Natural killer cell (primary cell): ENCODE measurements around the gene KAT5. TPM values are rescaled to one million over a fixed set of nuclear protein-coding genes. Genes with fewer than 3 reads are reported as not detected.
"Not testable (repeated sequence)": the region's sequence is repeated elsewhere in the genome, so short reads cannot be mapped to it uniquely, and the experiment has no call there.

ENCODE experiments used
- ATAC-seq, 3 donors: fragments of 150-1000 bp in 2 of 3; fragments of 200-7000 bp in 1 of 3; cut with Tn5 transposase; 1 replicate in 1 of 3; 2 replicates in 2 of 3; pipeline ENCODE4 v1.10.0; 2021; ENCODE audit warnings: mild to moderate bottlenecking in 2 of 3, moderate library complexity in 2 of 3
- DNase-seq, 2 donors: peaks; one replicate each; pipeline versions ENCODE4 v3.0.0 to v3.0.0-alpha.2; 2013 to 2021; ENCODE audit warnings: mixed read lengths in 1 of 2
- H3K27ac ChIP-seq: one replicate; pipeline ENCODE4 v1.5.1; 2013; ENCODE audit warnings: mild to moderate bottlenecking, low read length
- H3K27me3 ChIP-seq: one replicate; pipeline ENCODE4 v1.6.1; 2013; ENCODE audit warnings: low read length; ENCODE audit not compliant: control insufficient read depth, insufficient read depth
- H3K36me3 ChIP-seq: one replicate; pipeline ENCODE4 v1.6.1; 2013; ENCODE audit warnings: low read length; ENCODE audit not compliant: control insufficient read depth, insufficient read depth
- H3K4me1 ChIP-seq: one replicate; pipeline ENCODE4 v1.6.1; 2013; ENCODE audit warnings: low read length; ENCODE audit not compliant: control insufficient read depth, insufficient read depth
- H3K4me3 ChIP-seq: one replicate; pipeline ENCODE4 v1.5.1; 2013; ENCODE audit warnings: low read length
- H3K9me3 ChIP-seq: one replicate; pipeline ENCODE4 v1.6.1; 2013; ENCODE audit warnings: low read length; ENCODE audit not compliant: control insufficient read depth, insufficient read depth
- H3K27ac Mint-ChIP-seq, 2 donors: one replicate each; pipeline ENCODE4 v1.8.0; 2022; ENCODE audit warnings: mild to moderate bottlenecking in 2 of 2, mixed read lengths in 2 of 2, moderate library complexity in 1 of 2
- H3K27me3 Mint-ChIP-seq, 2 donors: one replicate each; pipeline ENCODE4 v1.8.0; 2022; ENCODE audit warnings: low read depth in 2 of 2, mixed read lengths in 2 of 2
- H3K36me3 Mint-ChIP-seq: one replicate; pipeline ENCODE4 v1.8.0; 2022; ENCODE audit warnings: mixed read lengths
- H3K4me1 Mint-ChIP-seq, 2 donors: one replicate each; pipeline ENCODE4 v1.8.0; 2022; ENCODE audit warnings: mixed read lengths in 2 of 2
- H3K4me3 Mint-ChIP-seq: one replicate; pipeline ENCODE4 v1.8.0; 2022; ENCODE audit warnings: mild to moderate bottlenecking, moderate library complexity, mixed read lengths
- H3K9me3 Mint-ChIP-seq, 2 donors: one replicate each; pipeline ENCODE4 v1.8.0; 2022; ENCODE audit warnings: mixed read lengths in 2 of 2
- CTCF ChIP-seq: fragments of 200-600 bp; IDR thresholded peaks from one replicate; pipeline ENCODE4 v1.8.0; 2022; ENCODE audit warnings: antibody characterized with exemption
- WGBS: methylation state at CpG from one replicate; pipeline ENCODE4 v1.1.7; 2013; ENCODE audit warnings: missing lambda C conversion rate; ENCODE audit not compliant: insufficient coverage; 5-methylcytosine and 5-hydroxymethylcytosine counted together
- intact Hi-C: fragments of 100-400 bp; cut with micrococcal nuclease; formaldehyde crosslinking; loops from one replicate; pipeline ENCODE4 v1.14.2; 2022
- total RNA-seq, 4 donors: library from RNA; stranded (reverse); fragments of 120-200 nt in 1 of 4; gene quantifications; one replicate each; pipeline versions ENCODE4 v1.2.3 to v1.2.4, GENCODE V29; 2013 to 2022

The KAT5 gene
- total RNA-seq, 3 donors from 2014 or later (not counting 1 experiment from before 2014, with no cell fraction given) = 140 to 155 (median 146) TPM

DNA sequence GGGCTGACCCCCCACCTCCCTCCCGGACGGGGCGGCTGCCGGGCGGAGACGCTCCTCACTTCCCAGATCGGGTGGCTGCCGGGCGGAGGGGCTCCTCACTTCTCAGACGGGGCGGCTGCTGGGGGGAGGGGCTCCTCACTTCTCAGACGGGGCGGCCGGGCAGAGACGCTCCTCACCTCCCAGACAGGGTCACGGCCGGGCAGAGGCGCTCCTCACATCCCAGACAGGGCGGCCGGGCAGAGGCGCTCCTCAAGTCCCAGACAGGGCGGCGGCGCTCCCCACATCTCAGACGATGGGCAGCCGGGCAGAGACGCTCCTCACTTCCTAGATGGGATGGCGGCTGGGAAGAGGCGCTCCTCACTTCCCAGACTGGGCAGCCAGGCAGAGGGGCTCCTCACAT is 50.8 kb downstream of the KAT5 start:
- H3K4me1 ChIP-seq, H3K9me3 Mint-ChIP-seq, H3K4me3 ChIP-seq, DNase-seq, H3K27ac ChIP-seq, ATAC-seq, H3K27me3 ChIP-seq, H3K4me1 Mint-ChIP-seq, H3K9me3 ChIP-seq, H3K27ac Mint-ChIP-seq, intact Hi-C loops, H3K36me3 ChIP-seq, H3K27me3 Mint-ChIP-seq, H3K36me3 Mint-ChIP-seq, H3K4me3 Mint-ChIP-seq: not testable (repeated sequence)
- WGBS = 96% methylated on average over 21 of the region's 29 CpGs

DNA sequence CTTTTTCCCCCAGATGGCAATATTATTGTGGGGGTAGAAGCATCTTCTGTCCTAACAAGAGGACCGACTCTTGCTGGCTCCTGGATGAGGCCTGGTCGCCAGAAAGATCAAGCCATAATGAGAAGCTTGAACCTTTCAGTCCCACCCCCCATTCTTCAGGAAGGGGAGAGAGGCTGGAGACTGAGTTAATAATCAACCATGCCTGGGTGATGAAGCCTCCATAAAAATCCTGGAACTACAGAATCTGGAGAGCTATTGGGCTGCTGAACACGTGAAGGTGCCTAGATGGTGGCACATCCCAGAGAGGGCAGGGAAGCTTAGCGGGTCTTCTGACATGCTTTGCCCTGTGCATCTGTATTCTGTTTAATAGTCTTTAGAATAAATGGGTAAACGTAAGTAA is 52.4 kb downstream of the KAT5 start:
- Histone ChIP-seq H3K36me3 (no peaks in the 10 kb centered on the region), H3K9me3 (no peaks in the 10 kb centered on the region), H3K4me3 (no peak overlapping the region), H3K27ac (no peak overlapping the region), H3K27me3 (no peaks in the 10 kb centered on the region), H3K4me1 (no peaks in the 10 kb centered on the region)
- H3K9me3 Mint-ChIP-seq = no peaks in the 10 kb centered on the region
- ATAC-seq = no peak
- no peak for TF ChIP-seq CTCF
- H3K4me3 Mint-ChIP-seq = no peak overlapping the region
- DNase-seq = no peak
- H3K27ac Mint-ChIP-seq = no peak overlapping the region
- WGBS = 93% methylated on average over 3 of the region's 5 CpGs
- no peaks in the 10 kb centered on the region for H3K36me3 Mint-ChIP-seq
- intact Hi-C loops = no loop called here
- H3K27me3 Mint-ChIP-seq = no peaks in the 10 kb centered on the region
- peaks cover under 1% of the 10 kb centered on the region in 2 donors for H3K4me1 Mint-ChIP-seq

DNA sequence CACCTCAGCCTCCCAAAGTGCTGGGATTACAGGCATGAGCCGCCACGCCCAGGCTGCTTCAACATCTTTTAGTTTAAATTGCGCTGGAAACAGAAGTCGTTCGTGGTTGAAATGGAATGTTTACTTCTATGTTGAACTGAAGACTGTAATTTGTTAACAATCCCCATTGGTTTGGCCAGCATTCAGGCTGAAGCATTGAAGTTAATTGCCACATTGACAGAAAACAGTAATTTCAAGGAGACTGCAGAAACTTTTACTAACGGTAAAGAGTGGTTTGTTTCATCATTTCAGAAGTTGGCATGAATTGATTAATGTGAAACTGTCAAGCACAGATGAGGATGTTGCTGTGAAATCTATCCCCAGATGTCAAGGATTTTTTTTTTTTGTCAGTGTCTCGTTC is 54.5 kb downstream of the KAT5 start:
- Mint-ChIP-seq H3K4me3 (no peak overlapping the region), H3K4me1 (peaks cover 5 to 6% of the 10 kb centered on the region in 2 donors), H3K27me3 (no peaks in the 10 kb centered on the region), H3K36me3 (no peaks in the 10 kb centered on the region), H3K27ac (no peak overlapping the region), H3K9me3 (no peaks in the 10 kb centered on the region)
- Histone ChIP-seq H3K4me3 (no peak overlapping the region), H3K27ac (no peak overlapping the region), H3K27me3 (no peaks in the 10 kb centered on the region), H3K36me3 (no peaks in the 10 kb centered on the region), H3K4me1 (no peaks in the 10 kb centered on the region), H3K9me3 (no peaks in the 10 kb centered on the region)
- ATAC-seq (no peak), DNase-seq (no peak)
- intact Hi-C loops = no loop called here
- WGBS = 51% methylated on average over 7 of the region's 7 CpGs
- no peak for TF ChIP-seq CTCF

DNA sequence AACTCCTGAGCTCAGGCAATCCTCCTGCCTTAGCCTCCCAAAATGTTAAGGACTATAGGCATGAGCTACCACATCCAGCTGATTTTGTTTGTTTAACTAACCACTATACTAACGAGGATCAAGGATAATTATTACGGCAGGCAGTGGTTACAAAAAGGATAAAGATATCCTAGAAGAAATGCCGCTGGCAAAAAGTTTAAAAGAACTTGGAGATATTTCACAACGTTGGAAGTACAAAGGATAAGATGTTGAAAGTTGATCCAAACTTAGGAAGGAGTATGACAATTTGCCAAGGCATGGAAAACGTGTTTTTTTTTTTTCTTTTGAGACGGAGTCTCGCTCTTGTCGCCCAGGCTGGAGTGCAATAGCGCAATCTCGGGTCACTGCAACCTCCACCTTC is 55.4 kb downstream of the KAT5 start:
- WGBS = 92% methylated on average over 10 of the region's 10 CpGs
- Mint-ChIP-seq H3K36me3 (no peaks in the 10 kb centered on the region), H3K9me3 (no peaks in the 10 kb centered on the region), H3K27ac (no peak overlapping the region), H3K4me3 (no peak overlapping the region), H3K27me3 (no peaks in the 10 kb centered on the region), H3K4me1 (peaks cover 5 to 6% of the 10 kb centered on the region in 2 donors)
- no peaks in the 10 kb centered on the region for H3K9me3 ChIP-seq
- no peaks in the 10 kb centered on the region for H3K27me3 ChIP-seq
- DNase-seq (no peak), ATAC-seq (no peak)
- intact Hi-C loops = no loop called here
- no peak overlapping the region for H3K4me3 ChIP-seq
- no peak for TF ChIP-seq CTCF
- H3K4me1 ChIP-seq = no peaks in the 10 kb centered on the region
- H3K27ac ChIP-seq = no peak overlapping the region
- H3K36me3 ChIP-seq = no peaks in the 10 kb centered on the region

DNA sequence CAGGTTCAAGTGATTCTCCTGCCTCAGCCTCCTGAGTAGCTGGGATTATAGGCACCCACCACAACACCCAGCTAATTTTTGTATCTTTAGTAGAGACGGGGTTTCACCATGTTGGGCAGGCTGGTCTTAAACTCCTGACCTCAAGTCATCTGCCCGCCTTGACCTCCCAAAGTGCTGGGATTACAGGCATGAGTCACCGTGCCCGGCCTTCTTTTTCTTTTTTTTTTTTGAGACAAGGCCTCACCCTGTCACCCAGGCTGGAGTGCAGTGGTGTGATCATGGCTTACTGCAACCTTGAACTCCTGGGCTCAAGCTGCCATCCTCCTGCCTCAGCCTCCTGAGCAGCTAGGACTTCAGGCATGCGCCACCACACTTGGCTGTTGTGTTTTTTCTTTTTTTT is 55.8 kb downstream of the KAT5 start:
- H3K4me3 ChIP-seq, H3K27ac ChIP-seq, intact Hi-C loops, H3K36me3 Mint-ChIP-seq, H3K27ac Mint-ChIP-seq, H3K4me1 ChIP-seq, H3K27me3 Mint-ChIP-seq, DNase-seq, ATAC-seq, H3K4me1 Mint-ChIP-seq, H3K36me3 ChIP-seq, H3K4me3 Mint-ChIP-seq, H3K9me3 ChIP-seq, H3K27me3 ChIP-seq, H3K9me3 Mint-ChIP-seq: not testable (repeated sequence)
- WGBS = 97% methylated on average over 4 of the region's 5 CpGs
